DND-41 (cell line): Measurements from ENCODE around the gene KRAS.

Experiments
- ATAC-seq: fragments of 200-7000 bp; cut with Tn5 transposase; 3 replicates; pipeline ENCODE4 v1.9.1; 2021; ENCODE audit warnings: low read depth; ENCODE audit not compliant: insufficient read depth
- DNase-seq: peaks from one replicate; pipeline ENCODE4 v3.0.0-alpha.2; 2020
- H2AFZ ChIP-seq: 2 replicates; pipeline ENCODE4 v1.6.0; 2012; ENCODE audit warnings: low read depth, low read length
- H3K27ac ChIP-seq: 2 replicates; pipeline ENCODE4 v1.5.1; 2012; ENCODE audit warnings: low read length, inconsistent platforms
- H3K27me3 ChIP-seq: fragments of 200-600 bp; sonication (generic); 2 replicates; pipeline ENCODE4 v1.6.0; 2012; ENCODE audit warnings: low read length, mild to moderate bottlenecking, inconsistent platforms; ENCODE audit not compliant: insufficient read depth, poor library complexity
- H3K36me3 ChIP-seq: 2 replicates; pipeline ENCODE4 v1.5.1; 2012; ENCODE audit warnings: low read length, inconsistent platforms; ENCODE audit not compliant: insufficient read depth
- H3K4me1 ChIP-seq: 2 replicates; pipeline ENCODE4 v1.5.1; 2012; ENCODE audit warnings: mild to moderate bottlenecking, low read length; ENCODE audit not compliant: insufficient read depth
- H3K4me2 ChIP-seq: 2 replicates; pipeline ENCODE4 v1.6.0; 2012; ENCODE audit warnings: mild to moderate bottlenecking, moderate library complexity, low read length, inconsistent platforms; ENCODE audit not compliant: insufficient read depth
- H3K4me3 ChIP-seq, 2 experiments: fragments of 200-600 bp in 1 of 2; shearing (Covaris generic) in 1 of 2; 2 replicates each; pipeline ENCODE4 v1.5.1; 2012 to 2016; ENCODE audit warnings: inconsistent platforms in 2 of 2, low read length in 2 of 2, mild to moderate bottlenecking in 2 of 2, low read depth in 1 of 2, moderate library complexity in 1 of 2
- H3K79me2 ChIP-seq: 2 replicates; pipeline ENCODE4 v1.6.0; 2012; ENCODE audit warnings: low read length, inconsistent platforms; ENCODE audit not compliant: insufficient read depth
- H3K9ac ChIP-seq: 2 replicates; pipeline ENCODE4 v1.6.0; 2012; ENCODE audit warnings: low read depth, mild to moderate bottlenecking, inconsistent platforms, low read length, moderate library complexity
- H3K9me3 ChIP-seq: 2 replicates; pipeline ENCODE4 v1.5.1; 2012; ENCODE audit warnings: low read length, moderate library complexity, mild to moderate bottlenecking, inconsistent platforms; ENCODE audit not compliant: insufficient read depth, severe bottlenecking
- H4K20me1 ChIP-seq: 2 replicates; pipeline ENCODE4 v1.6.0; 2012; ENCODE audit warnings: low read length; ENCODE audit not compliant: insufficient read depth
- EZH2 ChIP-seq: IDR thresholded peaks from 3 replicates; pipeline ENCODE4 v1.6.1; 2012; ENCODE audit warnings: borderline replicate concordance, low read depth, mild to moderate bottlenecking, moderate library complexity, low read length, inconsistent platforms; ENCODE audit not compliant: severe bottlenecking
- TF ChIP-seq, protein P1 (sequence below): IDR thresholded peaks from 2 replicates; pipeline ENCODE4 v1.5.1; 2012; ENCODE audit warnings: borderline replicate concordance, low read length, moderate library complexity, mild to moderate bottlenecking; ENCODE audit not compliant: poor library complexity, severe bottlenecking; ENCODE audit errors: extremely low read depth

The KRAS gene

DNA sequence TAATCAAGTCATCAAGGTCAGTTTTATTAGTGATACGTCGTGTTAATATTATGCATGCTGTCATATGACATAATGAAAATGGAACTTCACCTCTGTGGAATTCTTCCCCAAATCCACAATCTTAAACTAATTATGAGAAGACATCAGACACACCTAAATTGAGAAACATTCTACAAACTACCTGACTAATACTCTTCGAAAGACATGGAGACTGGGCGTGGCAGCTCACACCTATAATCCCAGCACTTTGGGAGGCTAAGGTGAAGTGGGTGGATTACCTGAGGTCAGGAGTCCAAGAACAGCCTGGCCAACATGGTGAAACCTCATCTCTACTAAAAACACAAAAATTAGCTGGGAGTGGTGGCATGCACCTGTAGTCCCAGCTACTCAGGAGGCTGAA, 33.3 kb upstream of the KRAS start:
- H3K27me3 ChIP-seq = peaks cover 2% of the 10 kb centered on the region
- no peaks in the 10 kb centered on the region for H3K9me3 ChIP-seq
- DNase-seq (no peak), ATAC-seq (no peak)
- no peaks in the 10 kb centered on the region for H3K4me1 ChIP-seq
- H3K4me2 ChIP-seq = no peak overlapping the region
- H3K36me3 ChIP-seq = no peaks in the 10 kb centered on the region
- H4K20me1 ChIP-seq = no peaks in the 10 kb centered on the region
- no peaks in the 10 kb centered on the region for H3K79me2 ChIP-seq
- H3K27ac ChIP-seq = no peak overlapping the region
- H2AFZ ChIP-seq = no peak overlapping the region
- TF ChIP-seq, protein P1, sequence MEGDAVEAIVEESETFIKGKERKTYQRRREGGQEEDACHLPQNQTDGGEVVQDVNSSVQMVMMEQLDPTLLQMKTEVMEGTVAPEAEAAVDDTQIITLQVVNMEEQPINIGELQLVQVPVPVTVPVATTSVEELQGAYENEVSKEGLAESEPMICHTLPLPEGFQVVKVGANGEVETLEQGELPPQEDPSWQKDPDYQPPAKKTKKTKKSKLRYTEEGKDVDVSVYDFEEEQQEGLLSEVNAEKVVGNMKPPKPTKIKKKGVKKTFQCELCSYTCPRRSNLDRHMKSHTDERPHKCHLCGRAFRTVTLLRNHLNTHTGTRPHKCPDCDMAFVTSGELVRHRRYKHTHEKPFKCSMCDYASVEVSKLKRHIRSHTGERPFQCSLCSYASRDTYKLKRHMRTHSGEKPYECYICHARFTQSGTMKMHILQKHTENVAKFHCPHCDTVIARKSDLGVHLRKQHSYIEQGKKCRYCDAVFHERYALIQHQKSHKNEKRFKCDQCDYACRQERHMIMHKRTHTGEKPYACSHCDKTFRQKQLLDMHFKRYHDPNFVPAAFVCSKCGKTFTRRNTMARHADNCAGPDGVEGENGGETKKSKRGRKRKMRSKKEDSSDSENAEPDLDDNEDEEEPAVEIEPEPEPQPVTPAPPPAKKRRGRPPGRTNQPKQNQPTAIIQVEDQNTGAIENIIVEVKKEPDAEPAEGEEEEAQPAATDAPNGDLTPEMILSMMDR = no peak
- no peak for TF ChIP-seq EZH2
- H3K4me3 ChIP-seq = no peak overlapping the region
- H3K9ac ChIP-seq = no peak overlapping the region

- H3K9ac ChIP-seq = no peak overlapping the region
- ATAC-seq = no peak
- no peak overlapping the region for H3K4me3 ChIP-seq
- no peak overlapping the region for H3K4me2 ChIP-seq
- peaks cover 2% of the 10 kb centered on the region for H3K27me3 ChIP-seq
- H3K9me3 ChIP-seq = no peaks in the 10 kb centered on the region
- H3K79me2 ChIP-seq = no peaks in the 10 kb centered on the region
- H3K4me1 ChIP-seq = no peaks in the 10 kb centered on the region
- DNase-seq = no peak
- no peak overlapping the region for H3K27ac ChIP-seq
- no peak for TF ChIP-seq EZH2
- TF ChIP-seq, protein P1 = no peak
- no peaks in the 10 kb centered on the region for H4K20me1 ChIP-seq
- no peaks in the 10 kb centered on the region for H3K36me3 ChIP-seq
- no peak overlapping the region for H2AFZ ChIP-seq
Measured at GRCh38 chr12:25283006-25283405, 32.3 kb upstream of the KRAS start.

- H3K4me3 ChIP-seq = no peak overlapping the region
- DNase-seq (no peak), ATAC-seq (no peak)
- H3K27me3 ChIP-seq = peaks cover 2% of the 10 kb centered on the region
- no peak overlapping the region for H3K27ac ChIP-seq
- no peaks in the 10 kb centered on the region for H4K20me1 ChIP-seq
- no peak overlapping the region for H3K9ac ChIP-seq
- no peaks in the 10 kb centered on the region for H3K4me1 ChIP-seq
- no peak overlapping the region for H2AFZ ChIP-seq
- H3K4me2 ChIP-seq = no peak overlapping the region
- TF ChIP-seq, protein P1 = no peak
- TF ChIP-seq EZH2 = no peak
- H3K9me3 ChIP-seq = no peaks in the 10 kb centered on the region
- H3K36me3 ChIP-seq = no peaks in the 10 kb centered on the region
- no peaks in the 10 kb centered on the region for H3K79me2 ChIP-seq
Measured at GRCh38 chr12:25280082-25280481, 29.4 kb upstream of the KRAS start.

GRCh38 chr12:25278269-25278668, 27.5 kb upstream of the KRAS start:
- Histone ChIP-seq H3K36me3 (no peaks in the 10 kb centered on the region), H3K27ac (no peak overlapping the region), H3K4me2 (no peak overlapping the region), H3K4me3 (no peak overlapping the region), H2AFZ (no peak overlapping the region), H3K4me1 (no peaks in the 10 kb centered on the region), H3K9me3 (no peaks in the 10 kb centered on the region), H3K79me2 (no peaks in the 10 kb centered on the region), H4K20me1 (no peaks in the 10 kb centered on the region), H3K27me3 (peaks cover 2% of the 10 kb centered on the region), H3K9ac (no peak overlapping the region)
- ATAC-seq (no peak), DNase-seq (no peak)
- TF ChIP-seq, protein P1 = no peak
- no peak for TF ChIP-seq EZH2
